ENCODE data around the gene ASAP3.

Gene ASAP3

DNA sequence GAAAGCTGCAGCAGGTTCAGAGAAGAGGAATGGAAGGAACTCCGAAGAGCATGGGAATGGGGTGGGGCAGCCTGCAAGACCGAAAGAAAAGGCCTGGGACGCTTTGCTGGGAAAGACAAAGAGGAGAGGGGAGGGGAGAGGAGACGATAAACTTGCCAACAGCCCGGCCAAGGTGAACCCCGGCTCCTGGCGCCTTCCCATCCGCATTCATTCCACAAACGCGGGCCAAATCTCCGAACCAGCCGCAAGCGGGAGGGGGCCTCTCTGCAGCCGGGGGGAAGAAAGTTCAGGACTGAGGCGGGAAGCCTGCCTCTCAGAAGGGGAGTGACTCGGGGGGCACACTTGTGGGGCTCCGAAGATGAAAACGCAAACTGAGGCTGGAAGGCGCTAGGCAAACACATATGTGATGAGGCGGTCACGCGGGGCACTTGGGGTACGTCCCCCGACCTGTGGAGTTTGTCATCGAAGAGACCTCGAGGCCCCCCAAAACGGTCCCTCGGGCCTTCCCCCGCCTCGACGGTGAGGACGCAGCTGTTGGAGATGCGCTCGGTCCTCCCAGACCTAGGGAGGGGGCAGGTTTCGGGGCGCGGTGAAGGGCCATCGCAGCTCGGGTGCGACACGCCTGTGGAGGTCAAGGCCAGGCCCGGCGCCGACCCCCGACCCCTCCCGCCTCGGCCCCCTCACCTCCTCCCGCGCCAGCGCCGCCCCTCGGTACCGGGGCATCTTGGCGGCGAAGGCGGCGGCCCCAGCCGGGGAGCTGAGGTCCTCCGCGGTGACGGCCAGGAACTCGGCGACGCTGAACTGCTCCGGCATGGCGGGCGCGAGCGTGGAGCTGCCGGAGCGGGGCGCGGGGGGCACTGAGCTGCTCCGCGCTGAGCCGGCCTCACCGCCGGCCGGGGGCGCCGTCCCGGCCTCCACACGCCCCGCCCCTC is at the start of gene ASAP3:
Gene ASAP3, minus strand, starts transcription at position 859 of the 932 bp plus-strand sequence. Its CDS starts 46 bp downstream, at position 813.
- no peaks in the 10 kb centered on the region for H3K36me3 ChIP-seq
- peak within 1 kb of the TSS; percentile 60 to 78 (median 67) for H3K4me3 ChIP-seq
- no peak for TF ChIP-seq Cebpa-rat (IDR thresholded peaks at IDR 0.05)
- H3K4me2 ChIP-seq = peak within 1 kb of the TSS; percentile 87 to 99 (median 96)
- peak within 1 kb of the TSS; percentile 67 to 83 (median 78) for H3K9ac ChIP-seq
- peaks cover 7 to 22% (median 15%) of the 10 kb centered on the region in 10 experiments; a peak in 19 of 20 replicates for H3K4me1 ChIP-seq
- no peaks in the 10 kb centered on the region for H3K9me3 ChIP-seq (replicated peaks in 1 of 11)
- H3K27me3 ChIP-seq = peaks cover 7 to 13% (median 9%) of the 10 kb centered on the region in 11 experiments; a peak in 17 of 22 replicates
- H3K27ac ChIP-seq = peak within 1 kb of the TSS in 9 of 11 experiments; percentile 55 to 76 (median 69); a peak in 18 of 22 replicates
- 0 out of 22 replicates have a peak, but pooled peaks cover 0 to 3% (median 0%) of the 10 kb centered on the region in 11 experiments for H4K20me1 ChIP-seq

- H3K9ac ChIP-seq = peak overlapping the region in 10 of 11 experiments; percentile 36 to 99 (median 97); a peak in 18 of 22 replicates
- peak overlapping the region; percentile 78 to 100 (median 96) for H3K4me2 ChIP-seq
- no peaks in the 10 kb centered on the region for H3K9me3 ChIP-seq (replicated peaks in 1 of 11)
- peak overlapping the region in 3 of 10 experiments; percentile 4 to 40 (median 8); a peak in 3 of 20 replicates for H3K4me3 ChIP-seq
- no peaks in the 10 kb centered on the region; a peak in 1 of 22 replicates for H3K36me3 ChIP-seq
- H4K20me1 ChIP-seq = peaks cover 0 to 5% (median 0%) of the 10 kb centered on the region in 11 experiments; a peak in 1 of 22 replicates
- no peaks in the 10 kb centered on the region for H3K27me3 ChIP-seq
- peak in 2 of 11 experiments; percentile 8 to 39; a peak in 2 of 22 replicates for TF ChIP-seq Cebpa-rat (IDR thresholded peaks at IDR 0.05)
- peaks cover 75 to 100% (median 91%) of the 10 kb centered on the region in 10 experiments for H3K4me1 ChIP-seq
- peak overlapping the region; percentile 44 to 99 (median 98); a peak in 21 of 22 replicates for H3K27ac ChIP-seq
Measured at GRCh38 chr1:23533246-23534023, 49.5 kb upstream of the ASAP3 start.

GRCh38 chr1:23531562-23532094 is 47.6 kb upstream of the ASAP3 start:
- Histone ChIP-seq H3K27ac (peak overlapping the region; percentile 12 to 99 (median 98); a peak in 21 of 22 replicates), H3K4me2 (peak overlapping the region; percentile 78 to 100 (median 96)), H3K36me3 (peaks cover 0 to 14% (median 8%) of the 10 kb centered on the region in 11 experiments; a peak in 7 of 22 replicates), H3K27me3 (no peaks in the 10 kb centered on the region), H3K4me1 (peaks cover 80 to 100% (median 94%) of the 10 kb centered on the region in 10 experiments), H4K20me1 (peaks cover 0 to 18% (median 10%) of the 10 kb centered on the region in 11 experiments; a peak in 8 of 22 replicates), H3K9ac (peak overlapping the region; percentile 52 to 99 (median 97); a peak in 21 of 22 replicates), H3K4me3 (peak overlapping the region; percentile 53 to 95 (median 82); a peak in 19 of 20 replicates), H3K9me3 (replicated peaks in 1 of 11) (no peaks in the 10 kb centered on the region)
- no peak for TF ChIP-seq Cebpa-rat (IDR thresholded peaks at IDR 0.05)

GRCh38 chr1:23530747-23531561 is 47.0 kb upstream of the ASAP3 start, which contains the start of gene E2F2:
Gene E2F2 (minus strand): TSS chr1:23531233. CDS start chr1:23530793, 440 bp downstream.
- Histone ChIP-seq H3K9ac (peak within 1 kb of the TSS; percentile 79 to 99 (median 97)), H3K27me3 (no peaks in the 10 kb centered on the region), H4K20me1 (peaks cover 0 to 24% (median 10%) of the 10 kb centered on the region in 11 experiments; a peak in 8 of 22 replicates), H3K27ac (peak within 1 kb of the TSS; percentile 15 to 99 (median 98); a peak in 21 of 22 replicates), H3K4me1 (peaks cover 85 to 100% (median 94%) of the 10 kb centered on the region in 10 experiments), H3K9me3 (replicated peaks in 1 of 11) (no peaks in the 10 kb centered on the region), H3K36me3 (peaks cover 0 to 20% (median 11%) of the 10 kb centered on the region in 11 experiments; a peak in 7 of 22 replicates), H3K4me2 (peak within 1 kb of the TSS; percentile 96 to 100 (median 98)), H3K4me3 (peak within 1 kb of the TSS; percentile 62 to 95 (median 88))
- peak in 10 of 11 experiments; percentile 23 to 86 (median 66); a peak in 12 of 22 replicates for TF ChIP-seq Cebpa-rat (IDR thresholded peaks at IDR 0.05)

GRCh38 chr1:23530087-23530746 is 46.2 kb upstream of the ASAP3 start:
- Histone ChIP-seq H3K9ac (peak overlapping the region; percentile 79 to 99 (median 97)), H3K4me2 (peak overlapping the region; percentile 92 to 100 (median 98)), H3K9me3 (replicated peaks in 1 of 11) (no peaks in the 10 kb centered on the region), H3K36me3 (peaks cover 0 to 21% (median 11%) of the 10 kb centered on the region in 11 experiments; a peak in 7 of 22 replicates), H4K20me1 (peaks cover 0 to 28% (median 10%) of the 10 kb centered on the region in 11 experiments; a peak in 8 of 22 replicates), H3K4me3 (peak overlapping the region; percentile 62 to 95 (median 88)), H3K27ac (peak overlapping the region; percentile 15 to 99 (median 98); a peak in 21 of 22 replicates), H3K27me3 (no peaks in the 10 kb centered on the region), H3K4me1 (peaks cover 85 to 100% (median 94%) of the 10 kb centered on the region in 10 experiments)
- no peak for TF ChIP-seq Cebpa-rat (IDR thresholded peaks at IDR 0.05)

DNA sequence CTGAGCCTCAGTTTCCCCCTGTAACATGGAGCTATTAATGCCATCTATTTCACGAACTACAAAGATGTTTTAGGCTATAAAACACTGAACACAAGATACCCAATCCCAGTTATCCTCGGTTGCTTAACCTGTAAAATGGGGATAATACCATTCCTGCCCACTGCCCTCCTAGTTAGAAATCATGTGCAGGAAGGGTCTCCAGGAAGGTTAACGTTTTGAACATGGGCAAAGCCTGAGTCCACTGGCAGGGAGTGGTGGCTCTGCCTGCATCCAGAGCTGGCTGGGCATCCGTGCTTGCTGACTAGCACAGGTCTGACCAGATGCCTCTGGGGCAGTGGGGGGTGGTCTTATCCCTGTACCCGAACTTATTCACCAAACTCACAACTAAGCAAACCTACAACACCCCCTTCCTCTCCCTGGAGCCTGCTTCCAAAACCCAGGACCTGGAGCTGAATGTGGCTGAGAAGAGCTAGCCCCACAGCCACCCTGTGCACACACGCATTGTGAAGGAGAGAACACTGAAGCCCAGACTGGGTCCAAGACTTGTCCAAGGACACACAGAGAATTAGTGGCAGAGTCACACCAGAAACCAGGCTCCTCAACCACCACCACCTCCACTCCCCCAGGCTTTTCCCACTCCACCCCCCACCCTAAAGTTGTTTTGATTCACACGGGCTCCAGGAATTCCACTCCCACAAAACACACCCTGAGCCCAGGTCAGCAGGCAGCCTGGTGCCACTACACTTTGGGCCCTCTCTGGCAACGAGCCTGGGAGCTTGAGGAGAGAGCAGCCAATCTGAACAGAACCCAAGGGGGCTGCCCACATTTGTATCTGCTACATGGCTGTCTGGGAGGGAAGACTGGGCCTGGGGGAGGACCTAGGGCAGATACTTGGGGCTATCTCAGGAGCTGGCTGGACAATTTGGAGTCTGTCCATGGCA is 45.4 kb upstream of the ASAP3 start:
- peak overlapping the region; percentile 45 to 99 (median 98); a peak in 21 of 22 replicates for H3K27ac ChIP-seq
- TF ChIP-seq Cebpa-rat (IDR thresholded peaks at IDR 0.05) = no peak

More for the DNA sequence above, 45.4 kb upstream of the ASAP3 start:
- Histone ChIP-seq H3K27me3 (no peaks in the 10 kb centered on the region), H3K36me3 (peaks cover 0 to 22% (median 11%) of the 10 kb centered on the region in 11 experiments; a peak in 7 of 22 replicates), H3K4me1 (peaks cover 88 to 100% (median 95%) of the 10 kb centered on the region in 10 experiments), H3K9ac (peak overlapping the region; percentile 79 to 99 (median 97); a peak in 21 of 22 replicates), H3K4me3 (peak overlapping the region; percentile 62 to 95 (median 88)), H3K9me3 (replicated peaks in 1 of 11) (no peaks in the 10 kb centered on the region), H4K20me1 (peaks cover 0 to 31% (median 10%) of the 10 kb centered on the region in 11 experiments; a peak in 8 of 22 replicates), H3K4me2 (peak overlapping the region; percentile 92 to 100 (median 98))

Data from BLaER1 treated with 17β-estradiol and CSF1 and Interleukin-3, amounts not matched to agents 10 nM and 100 nM (cell line).